Measurements from ENCODE around the gene KLF11. TPM values are rescaled to one million over a fixed set of nuclear protein-coding genes. Genes with fewer than 3 reads are reported as not detected.

KLF11 gene
- total RNA-seq, 1 experiment from 2014 or later, result 0.04 TPM

GRCh38 chr2:10036095-10036884, 7.1 kb upstream of the KLF11 start:
- Histone ChIP-seq H3K4me3 (no peak overlapping the region), H3K27me3 (peaks cover 8% of the 10 kb centered on the region; the same call in 1 of the 2 replicates), H3K9me3 (replicated peaks) (peaks cover 2% of the 10 kb centered on the region; the same call in 1 of the 2 replicates), H3K36me3 (no peaks in the 10 kb centered on the region), H3K4me1 (no peaks in the 10 kb centered on the region), H3K27ac (no peak overlapping the region)
- DNase-seq, result no peak

GRCh38 chr2:10038123-10038522, 5.2 kb upstream of the KLF11 start:
- peaks cover 2% of the 10 kb centered on the region; the same call in 1 of the 2 replicates for H3K9me3 ChIP-seq (replicated peaks)
- H3K4me1 ChIP-seq, result no peaks in the 10 kb centered on the region
- peaks cover 8% of the 10 kb centered on the region; the same call in 1 of the 2 replicates for H3K27me3 ChIP-seq
- H3K4me3 ChIP-seq, result no peak overlapping the region
- H3K36me3 ChIP-seq, result no peaks in the 10 kb centered on the region
- H3K27ac ChIP-seq, result no peak overlapping the region
- DNase-seq, result no peak

- DNase-seq, result no peak
These were observed 4.6 kb upstream of the KLF11 start for GRCh38 chr2:10038716-10039115.

GRCh38 chr2:10039658-10040410, 3.5 kb upstream of the KLF11 start:
- Histone ChIP-seq H3K27ac (no peak overlapping the region), H3K4me3 (no peak overlapping the region), H3K27me3 (peaks cover 8% of the 10 kb centered on the region; the same call in 1 of the 2 replicates), H3K4me1 (no peaks in the 10 kb centered on the region), H3K36me3 (no peaks in the 10 kb centered on the region), H3K9me3 (replicated peaks) (peaks cover 2% of the 10 kb centered on the region; the same call in 1 of the 2 replicates)
- no peak for DNase-seq

More at GRCh38 chr2:10038716-10039115, 4.6 kb upstream of the KLF11 start:
- Histone ChIP-seq H3K4me3 (no peak overlapping the region), H3K27ac (no peak overlapping the region), H3K4me1 (no peaks in the 10 kb centered on the region), H3K27me3 (peaks cover 8% of the 10 kb centered on the region; the same call in 1 of the 2 replicates), H3K36me3 (no peaks in the 10 kb centered on the region), H3K9me3 (replicated peaks) (peaks cover 2% of the 10 kb centered on the region; the same call in 1 of the 2 replicates)

GRCh38 chr2:10041711-10042110, 1.6 kb upstream of the KLF11 start:
- H3K27me3 ChIP-seq, result peaks cover 8% of the 10 kb centered on the region; the same call in 1 of the 2 replicates
- no peak overlapping the region for H3K4me3 ChIP-seq
- no peaks in the 10 kb centered on the region for H3K36me3 ChIP-seq
- H3K4me1 ChIP-seq, result no peaks in the 10 kb centered on the region
- no peak for DNase-seq
- H3K9me3 ChIP-seq (replicated peaks), result peaks cover 2% of the 10 kb centered on the region; the same call in 1 of the 2 replicates
- no peak overlapping the region for H3K27ac ChIP-seq

GRCh38 chr2:10042301-10043161, 819 bp upstream of the KLF11 start:
- DNase-seq, result no peak
- Histone ChIP-seq H3K27ac (no peak overlapping the region), H3K4me1 (no peaks in the 10 kb centered on the region), H3K27me3 (peaks cover 8% of the 10 kb centered on the region; the same call in 1 of the 2 replicates), H3K4me3 (no peak overlapping the region), H3K36me3 (no peaks in the 10 kb centered on the region), H3K9me3 (replicated peaks) (peaks cover 2% of the 10 kb centered on the region; the same call in 1 of the 2 replicates)

- no peak for DNase-seq
- no peak overlapping the region for H3K27ac ChIP-seq
These were observed 704 bp downstream of the KLF11 start for GRCh38 chr2:10043906-10044601.

GRCh38 chr2:10045561-10046355, 2.4 kb downstream of the KLF11 start:
- no peak overlapping the region for H3K27ac ChIP-seq
- H3K9me3 ChIP-seq (replicated peaks), result no peaks in the 10 kb centered on the region
- H3K27me3 ChIP-seq, result peaks cover 5% of the 10 kb centered on the region; the same call in 1 of the 2 replicates
- no peaks in the 10 kb centered on the region for H3K4me1 ChIP-seq
- H3K36me3 ChIP-seq, result no peaks in the 10 kb centered on the region
- H3K4me3 ChIP-seq, result no peak overlapping the region
- no peak for DNase-seq

More at GRCh38 chr2:10043906-10044601, 704 bp downstream of the KLF11 start:
- peaks cover 8% of the 10 kb centered on the region; the same call in 1 of the 2 replicates for H3K27me3 ChIP-seq
- H3K4me3 ChIP-seq, result no peak overlapping the region
- no peaks in the 10 kb centered on the region for H3K36me3 ChIP-seq
- H3K9me3 ChIP-seq (replicated peaks), result peaks cover 2% of the 10 kb centered on the region; the same call in 1 of the 2 replicates
- H3K4me1 ChIP-seq, result no peaks in the 10 kb centered on the region

GRCh38 chr2:10046931-10047330, 3.6 kb downstream of the KLF11 start:
- H3K27ac ChIP-seq, result no peak overlapping the region
- H3K4me3 ChIP-seq, result no peak overlapping the region
- H3K4me1 ChIP-seq, result no peaks in the 10 kb centered on the region
- H3K27me3 ChIP-seq, result no peaks in the 10 kb centered on the region
- no peaks in the 10 kb centered on the region for H3K9me3 ChIP-seq (replicated peaks)
- no peak for DNase-seq
- H3K36me3 ChIP-seq, result no peaks in the 10 kb centered on the region

- Histone ChIP-seq H3K4me3 (no peak overlapping the region), H3K27me3 (peaks cover 1% of the 10 kb centered on the region), H3K9me3 (replicated peaks) (no peaks in the 10 kb centered on the region), H3K4me1 (no peaks in the 10 kb centered on the region), H3K27ac (no peak overlapping the region), H3K36me3 (no peaks in the 10 kb centered on the region)
- no peak for DNase-seq
These were observed 4.5 kb downstream of the KLF11 start for GRCh38 chr2:10047616-10048500.

- H3K9me3 ChIP-seq (replicated peaks), result no peaks in the 10 kb centered on the region
- H3K4me3 ChIP-seq, result no peak overlapping the region
- no peak overlapping the region for H3K27ac ChIP-seq
- H3K36me3 ChIP-seq, result no peaks in the 10 kb centered on the region
- DNase-seq, result peak; percentile 27 to 72
- no peaks in the 10 kb centered on the region for H3K4me1 ChIP-seq
- peaks cover 9% of the 10 kb centered on the region for H3K27me3 ChIP-seq
These were observed 5.3 kb downstream of the KLF11 start for GRCh38 chr2:10048501-10049171.

GRCh38 chr2:10052216-10052615, 8.9 kb downstream of the KLF11 start:
- Histone ChIP-seq H3K36me3 (no peaks in the 10 kb centered on the region), H3K4me3 (no peak overlapping the region), H3K9me3 (replicated peaks) (no peaks in the 10 kb centered on the region), H3K27ac (no peak overlapping the region), H3K4me1 (peaks cover 4% of the 10 kb centered on the region), H3K27me3 (peaks cover 16% of the 10 kb centered on the region)
- DNase-seq, result no peak
